Activated B cell treated with CpG ODN at 0.5 μM for 24 hours (primary cell): ENCODE results near the gene GEMIN5. TPM values are rescaled to one million over a fixed set of nuclear protein-coding genes. Genes with fewer than 3 reads are reported as not detected.

Experiments used
- ATAC-seq: fragments of 200-7000 bp; cut with Tn5 transposase; one replicate; pipeline ENCODE4 v1.10.0; 2021; ENCODE audit warnings: low read depth, mild to moderate bottlenecking, moderate library complexity
- CTCF ChIA-PET: fragments of 350-600 bp; sonication (Branson Sonifier 250); formaldehyde crosslinking; loops from one replicate; lab custom pipeline; 2021; ENCODE audit warnings: antibody characterized with exemption; lab: Charles Lee
- POLR2A ChIA-PET: fragments of 350-600 bp; sonication (Branson Sonifier 250); formaldehyde crosslinking; loops from one replicate; lab custom pipeline; 2021; ENCODE audit warnings: antibody characterized with exemption; lab: Charles Lee
- DNase-seq: peaks from one replicate; pipeline ENCODE4 v3.0.0; 2022
- H3K27ac Mint-ChIP-seq: one replicate; pipeline ENCODE4 v1.8.0; 2020; ENCODE audit warnings: mixed read lengths
- H3K27me3 Mint-ChIP-seq: one replicate; pipeline ENCODE4 v1.8.0; 2021; ENCODE audit warnings: mixed read lengths
- H3K36me3 Mint-ChIP-seq: one replicate; pipeline ENCODE4 v1.8.0; 2021; ENCODE audit warnings: low read depth, mixed read lengths
- H3K4me1 Mint-ChIP-seq: one replicate; pipeline ENCODE4 v1.8.0; 2021; ENCODE audit warnings: mixed read lengths
- H3K4me3 Mint-ChIP-seq: one replicate; pipeline ENCODE4 v1.8.0; 2020; ENCODE audit warnings: mild to moderate bottlenecking, mixed read lengths
- H3K9me3 Mint-ChIP-seq: one replicate; pipeline ENCODE4 v1.8.0; 2020; ENCODE audit warnings: mixed read lengths
- CTCF ChIP-seq: fragments of 200-600 bp; IDR thresholded peaks from one replicate; pipeline ENCODE4 v1.8.0; 2022; ENCODE audit warnings: antibody characterized with exemption, mild to moderate bottlenecking
- intact Hi-C: fragments of 100-400 bp; cut with micrococcal nuclease; formaldehyde crosslinking; loops from one replicate; pipeline ENCODE4 v1.15.1; 2024
- total RNA-seq: library from RNA; stranded (reverse); gene quantifications from 2 replicates; pipeline ENCODE4 v1.2.3, GENCODE V29; 2022

Gene GEMIN5
- total RNA-seq, 1 donor from 2014 or later: 23.2 TPM

- ATAC-seq (no peak), DNase-seq (no peak)
- H3K27me3 Mint-ChIP-seq: no peaks in the 10 kb centered on the region
- ChIA-PET CTCF (interaction anchor here (1.2 to 1.3 kb wide), 2 partner anchors 11 to 12 kb away, joined by 3 to 6 read pairs; no protein-coding TSS in a partner anchor), POLR2A (no interaction called here)
- no peak for TF ChIP-seq CTCF
- H3K27ac Mint-ChIP-seq: no peak overlapping the region
- peaks cover 52% of the 10 kb centered on the region for H3K36me3 Mint-ChIP-seq
- no peaks in the 10 kb centered on the region for H3K9me3 Mint-ChIP-seq
- intact Hi-C loops: no loop called here
- no peak overlapping the region for H3K4me3 Mint-ChIP-seq
- no peaks in the 10 kb centered on the region for H3K4me1 Mint-ChIP-seq
Measured at GRCh38 chr5:154956712-154957111, 18.7 kb upstream of the GEMIN5 start.

GRCh38 chr5:154949781-154950180 lies 11.8 kb upstream of the GEMIN5 start:
- Mint-ChIP-seq H3K36me3 (peaks cover 33% of the 10 kb centered on the region), H3K4me1 (peaks cover 7% of the 10 kb centered on the region), H3K9me3 (no peaks in the 10 kb centered on the region), H3K27me3 (no peaks in the 10 kb centered on the region), H3K4me3 (no peak overlapping the region), H3K27ac (no peak overlapping the region)
- DNase-seq (no peak), ATAC-seq (no peak)
- CTCF ChIA-PET: no interaction called here
- TF ChIP-seq CTCF: no peak
- POLR2A ChIA-PET: no interaction called here
- intact Hi-C loops: no loop called here

- intact Hi-C loops: no loop called here
- no peak overlapping the region for H3K27ac Mint-ChIP-seq
- no peaks in the 10 kb centered on the region for H3K27me3 Mint-ChIP-seq
- ChIA-PET POLR2A (no interaction called here), CTCF (no interaction called here)
- DNase-seq (no peak), ATAC-seq (no peak)
- no peaks in the 10 kb centered on the region for H3K9me3 Mint-ChIP-seq
- H3K36me3 Mint-ChIP-seq: peaks cover 31% of the 10 kb centered on the region
- no peak overlapping the region for H3K4me3 Mint-ChIP-seq
- no peak for TF ChIP-seq CTCF
- peaks cover 8% of the 10 kb centered on the region for H3K4me1 Mint-ChIP-seq
Measured at GRCh38 chr5:154948313-154948712, 10.3 kb upstream of the GEMIN5 start.

- H3K9me3 Mint-ChIP-seq: no peaks in the 10 kb centered on the region
- ATAC-seq: no peak
- no peak for DNase-seq
- no peak for TF ChIP-seq CTCF
- peaks cover 33% of the 10 kb centered on the region for H3K36me3 Mint-ChIP-seq
- ChIA-PET POLR2A (no interaction called here), CTCF (no interaction called here)
- H3K4me1 Mint-ChIP-seq: peaks cover 13% of the 10 kb centered on the region
- no peak overlapping the region for H3K4me3 Mint-ChIP-seq
- intact Hi-C loops: no loop called here
- no peaks in the 10 kb centered on the region for H3K27me3 Mint-ChIP-seq
- no peak overlapping the region for H3K27ac Mint-ChIP-seq
Measured at GRCh38 chr5:154947778-154948177, 9.8 kb upstream of the GEMIN5 start.

GRCh38 chr5:154945695-154946301 lies 7.8 kb upstream of the GEMIN5 start:
- no peak for DNase-seq

More at GRCh38 chr5:154945695-154946301, 7.8 kb upstream of the GEMIN5 start:
- no peak for TF ChIP-seq CTCF
- H3K27me3 Mint-ChIP-seq: no peaks in the 10 kb centered on the region
- peaks cover 28% of the 10 kb centered on the region for H3K4me1 Mint-ChIP-seq
- no peak overlapping the region for H3K27ac Mint-ChIP-seq
- POLR2A ChIA-PET: no interaction called here
- no peak overlapping the region for H3K4me3 Mint-ChIP-seq
- no peak for ATAC-seq
- no peaks in the 10 kb centered on the region for H3K9me3 Mint-ChIP-seq
- CTCF ChIA-PET: interaction anchor here (1.6 to 2.2 kb wide), 2 partner anchors 10 to 19 kb away, joined by 4 to 6 read pairs; no protein-coding TSS in a partner anchor
- H3K36me3 Mint-ChIP-seq: peaks cover 34% of the 10 kb centered on the region
- intact Hi-C loops: loop anchor here (2.0 kb wide), 1 partner anchor 295 kb away; no protein-coding TSS in a partner anchor
